Measurements from ENCODE around the gene ARSG.
A peak's percentile ranks its signal among the peaks of the same experiment; 100 is the strongest.
"Not testable (repeated sequence)": the region's sequence is repeated elsewhere in the genome, so short reads cannot be mapped to it uniquely, and the experiment has no call there.

Gene ARSG

DNA sequence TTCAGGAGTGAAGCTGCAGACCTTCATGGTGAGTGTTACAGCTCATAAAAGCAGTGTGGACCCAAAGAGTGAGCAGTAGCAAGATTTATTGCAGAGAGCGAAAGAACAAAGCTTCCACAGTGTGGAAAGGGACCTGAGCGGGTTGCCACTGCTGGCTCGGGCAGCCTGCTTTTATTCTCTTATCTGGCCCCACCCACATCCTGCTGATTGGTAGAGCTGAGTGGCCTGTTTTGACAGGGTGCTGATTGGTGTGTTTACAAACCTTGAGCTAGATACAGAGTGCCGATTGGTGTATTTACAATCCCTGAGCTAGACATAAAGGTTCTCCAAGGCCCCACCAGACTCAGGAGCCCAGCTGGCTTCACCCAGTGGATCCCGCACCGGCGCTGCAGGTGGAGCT lies 17.2 kb downstream of the ARSG start:
- not testable (repeated sequence) for DNase-seq

DNA sequence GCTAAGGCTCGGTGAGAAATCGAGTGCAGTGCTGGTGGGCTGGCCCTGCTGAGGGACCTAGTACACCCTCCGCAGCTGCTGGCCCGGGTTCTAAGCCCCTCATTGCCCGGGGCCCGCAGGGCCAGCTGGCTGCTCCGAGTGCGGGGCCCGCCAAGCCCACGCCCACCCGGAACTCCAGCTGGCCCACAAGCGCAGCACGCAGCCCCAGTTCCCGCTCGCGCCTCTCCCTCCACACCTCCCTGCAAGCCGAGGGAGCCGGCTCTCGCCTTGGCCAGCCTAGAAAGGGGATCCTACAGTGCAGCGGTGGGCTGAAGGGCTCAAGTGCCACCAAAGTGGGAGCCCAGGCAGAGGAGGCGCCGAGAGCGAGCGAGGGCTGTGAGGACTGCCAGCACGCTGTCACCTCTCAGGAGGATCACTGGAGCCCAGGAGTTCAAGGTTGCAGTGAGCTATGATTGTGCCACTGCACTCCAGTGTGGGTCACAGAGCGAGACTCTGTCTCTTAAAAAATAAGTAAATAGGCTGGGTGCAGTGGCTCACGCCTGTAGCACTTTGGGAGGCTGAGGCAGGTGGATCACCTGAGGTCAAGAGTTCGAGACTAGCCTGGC lies 17.9 kb downstream of the ARSG start:
- DNase-seq, result not testable (repeated sequence)

DNA sequence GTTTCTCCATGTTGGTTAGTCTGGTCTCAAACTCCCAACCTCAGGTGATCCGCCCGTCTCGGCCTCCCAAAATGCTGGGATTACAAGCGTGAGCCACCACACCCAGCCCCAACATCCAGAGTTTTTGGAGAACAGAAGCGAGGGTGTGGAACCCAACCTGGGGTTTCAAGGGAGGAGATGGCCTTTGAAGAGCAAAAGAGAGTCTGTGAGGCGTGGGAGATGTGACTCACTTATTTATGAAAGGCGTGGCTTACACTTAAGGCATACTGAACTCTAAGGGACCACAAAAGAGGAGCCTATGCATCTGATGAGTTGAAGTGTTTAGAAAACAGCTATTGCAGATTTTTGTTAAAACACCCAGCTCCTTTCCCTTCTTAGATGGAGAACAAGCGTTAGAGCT lies 18.9 kb downstream of the ARSG start:
- DNase-seq, result peak; percentile 53

DNA sequence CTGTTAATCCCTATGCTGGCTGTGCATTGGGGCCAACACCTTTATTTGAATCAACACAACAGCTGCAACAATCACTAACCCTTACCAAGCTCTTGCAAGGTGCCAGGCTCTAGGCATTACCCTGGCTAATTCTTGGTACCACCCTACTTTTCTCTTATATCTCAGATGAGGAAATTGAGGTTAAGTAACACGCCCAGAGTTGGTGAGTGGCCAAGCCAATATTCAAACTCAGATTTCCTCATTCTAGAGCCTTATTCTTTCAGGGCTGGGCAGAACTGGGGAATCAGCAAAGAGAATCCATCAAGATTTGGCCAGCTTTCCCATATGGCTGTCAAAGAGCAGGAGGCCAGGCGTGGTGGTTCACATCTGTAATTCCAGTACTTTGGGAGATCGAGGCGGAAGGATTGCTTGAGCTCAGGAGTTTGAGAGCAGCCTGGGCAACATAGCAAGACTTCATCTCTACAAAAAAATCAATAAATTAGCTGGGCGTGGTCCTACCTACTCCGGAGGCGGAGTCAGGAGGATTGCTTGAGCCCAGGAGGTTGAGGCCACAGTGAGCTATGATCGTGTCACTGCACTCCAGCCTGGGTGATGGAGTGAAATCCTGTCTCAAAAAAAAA lies 23.7 kb downstream of the ARSG start:
- peak; percentile 30 for DNase-seq

DNA sequence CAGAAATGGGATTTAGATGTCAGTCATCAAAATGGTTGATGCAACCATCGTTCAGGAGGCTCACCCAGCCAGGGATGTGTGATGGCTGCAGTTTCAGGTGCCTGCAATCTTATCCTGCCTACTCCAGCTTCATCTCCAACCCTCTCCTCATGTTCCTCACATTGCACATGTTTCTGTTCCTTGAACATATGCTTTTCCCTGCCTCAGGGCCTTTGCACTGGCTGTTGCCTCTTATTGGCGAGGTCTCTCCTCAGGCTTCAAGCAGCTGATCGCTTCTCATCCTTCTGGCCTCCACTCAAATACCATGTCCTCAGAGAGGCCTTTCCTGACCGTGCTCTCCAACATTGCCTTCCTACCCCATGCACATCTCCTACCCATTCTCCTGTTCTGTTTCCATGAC lies 24.6 kb downstream of the ARSG start:
- DNase-seq, result no peak

DNA sequence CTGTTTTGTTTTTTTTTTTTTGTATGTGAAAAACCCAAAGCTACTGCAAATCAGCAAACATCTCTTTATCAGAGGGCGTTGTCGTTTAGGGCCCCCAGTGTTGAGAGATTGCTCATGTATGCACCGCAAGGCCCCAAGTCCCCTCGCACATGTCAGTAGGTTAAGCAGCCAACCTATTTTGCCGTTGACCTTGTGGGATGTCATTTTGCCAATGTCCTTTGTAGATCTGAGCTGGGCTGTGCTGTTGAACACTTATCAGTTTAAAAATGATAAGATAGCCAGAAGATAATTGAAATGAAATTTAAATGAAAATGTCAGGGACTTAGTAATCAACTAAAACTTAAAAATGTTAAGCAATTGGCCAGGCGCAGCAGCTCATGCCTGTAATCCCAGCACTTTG lies 26.2 kb downstream of the ARSG start:
- DNase-seq, result no peak

DNA sequence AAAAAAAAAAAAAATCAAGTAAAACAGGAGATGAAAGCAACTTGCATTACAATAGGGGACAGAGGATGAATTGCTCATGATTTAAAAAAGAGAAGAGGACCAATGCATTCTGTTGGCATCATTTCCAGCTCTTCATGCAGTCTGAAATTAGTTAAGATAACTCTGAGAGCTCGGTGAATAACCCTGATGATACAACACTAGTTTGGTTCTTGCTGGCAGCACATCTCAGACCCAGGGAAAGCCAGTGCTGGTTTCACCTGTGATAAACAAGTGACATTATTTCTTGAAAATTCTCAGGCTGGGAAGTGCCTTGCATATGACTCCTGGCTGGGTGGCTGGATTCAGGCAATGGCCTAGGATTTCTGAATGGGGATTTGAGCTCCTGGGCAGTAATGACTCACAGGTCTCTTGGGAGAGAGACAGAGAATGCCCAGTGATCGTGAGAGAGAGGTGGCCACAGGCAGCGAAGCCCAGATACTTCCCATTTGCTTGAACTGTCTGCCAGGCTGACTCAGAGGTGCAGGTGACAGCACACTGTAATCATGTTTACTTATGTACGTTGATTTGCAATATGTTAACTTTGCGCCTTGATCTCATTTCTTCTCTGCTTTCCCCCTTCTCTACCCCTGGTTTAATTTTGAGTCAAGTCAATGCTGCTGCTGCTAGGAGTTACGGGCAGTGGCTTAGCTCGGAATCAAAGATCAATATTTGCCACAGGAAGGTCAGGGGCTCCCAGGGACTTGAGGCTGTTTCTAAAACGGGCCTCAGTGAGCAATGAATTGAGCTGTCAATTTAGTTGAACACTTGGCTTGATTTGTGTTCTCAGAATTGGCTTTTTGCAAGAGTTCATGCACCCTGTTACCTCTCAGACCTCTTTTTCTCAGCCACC lies 27.1 kb downstream of the ARSG start:
- DNase-seq, result no peak

DNA sequence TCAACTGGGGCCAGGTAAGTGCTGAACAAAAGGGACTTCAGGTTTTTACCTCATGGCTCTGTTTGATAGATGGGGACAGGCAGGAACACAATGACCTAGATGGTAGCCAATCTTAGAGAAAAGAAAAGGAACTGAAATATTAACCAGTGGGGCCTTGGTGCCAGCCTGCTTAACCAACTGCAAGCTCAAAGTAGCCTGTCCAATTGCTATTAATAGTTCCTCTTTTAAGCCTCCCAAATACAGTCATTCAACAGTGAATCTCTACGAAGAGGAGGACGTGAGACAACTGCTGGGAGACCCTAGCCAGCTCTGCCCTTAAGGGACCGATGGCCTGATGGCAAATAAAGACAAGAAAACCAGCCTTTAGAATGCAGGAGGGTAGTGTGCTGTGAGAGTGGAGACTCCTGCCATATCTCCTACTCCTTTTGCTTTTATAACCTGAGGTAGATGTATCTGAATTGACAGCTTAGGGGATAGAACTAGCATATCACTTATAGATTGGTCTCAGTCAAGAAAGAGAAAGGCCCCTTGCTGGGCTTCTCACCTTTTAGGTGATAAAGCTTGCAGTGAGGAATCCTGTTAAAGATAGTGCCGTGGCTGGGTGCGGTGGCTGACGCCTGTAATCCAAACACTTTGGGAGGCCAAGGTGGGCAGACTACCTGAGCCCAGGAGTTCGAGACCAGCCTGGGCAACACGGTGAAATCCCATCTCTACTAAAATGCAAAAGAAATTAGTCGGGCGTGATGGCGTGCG lies 28.3 kb downstream of the ARSG start:
- DNase-seq, result no peak

DNA sequence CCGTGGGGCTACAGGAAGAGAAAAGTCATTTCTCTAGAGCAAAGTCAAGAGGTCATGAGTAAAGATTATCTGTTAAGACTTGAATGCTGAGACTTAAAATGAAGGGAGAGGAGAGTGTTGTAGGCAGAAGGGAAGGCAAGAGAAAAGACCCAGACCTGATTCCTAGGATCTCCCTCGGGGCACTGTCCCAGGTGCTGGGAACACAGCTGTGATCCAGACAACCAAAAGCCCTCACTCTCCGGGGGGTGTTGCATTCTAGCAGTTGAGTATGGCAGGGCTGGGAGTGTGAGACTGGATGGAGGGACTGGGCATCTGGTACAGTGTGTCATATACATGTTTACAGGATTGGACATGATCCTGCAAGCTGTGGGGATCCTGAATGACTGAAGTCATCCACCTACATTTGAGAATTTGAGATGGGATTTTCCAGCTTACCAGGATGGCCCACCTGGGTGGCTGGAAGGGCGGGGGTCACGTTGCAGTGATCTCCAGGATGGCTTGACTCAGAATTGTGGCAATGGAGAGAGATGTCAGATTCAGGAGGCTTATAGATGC lies 29.1 kb downstream of the ARSG start:
- DNase-seq, result no peak

DNA sequence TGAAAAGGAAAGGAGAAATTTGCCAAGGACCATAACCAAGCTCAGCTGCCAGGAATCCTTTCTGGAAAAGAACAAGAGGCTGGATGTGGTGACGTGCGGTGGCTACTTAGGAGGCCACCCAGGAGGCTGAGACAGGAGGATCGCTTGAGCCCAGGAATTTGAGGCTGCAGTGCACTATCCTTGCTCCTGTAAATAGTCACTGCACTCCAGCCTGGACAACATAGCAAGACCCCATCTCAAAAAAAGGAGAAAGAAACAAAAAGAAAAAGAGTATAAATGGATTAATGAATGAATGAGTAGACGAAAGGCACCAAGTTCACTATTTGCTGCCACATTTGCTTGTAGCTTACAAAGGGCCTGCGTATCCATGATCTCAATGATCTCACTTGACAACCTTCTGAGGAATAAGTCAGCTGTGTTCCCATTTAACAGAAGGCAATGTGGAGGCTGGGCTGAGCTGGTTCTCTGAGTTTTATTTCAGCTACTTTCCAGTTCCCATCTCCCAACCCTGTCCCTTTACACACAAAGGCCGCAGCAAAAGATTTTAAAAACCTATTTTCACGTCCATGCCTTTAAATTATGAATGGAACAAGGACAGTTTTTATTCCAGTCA lies 29.8 kb downstream of the ARSG start:
- no peak for DNase-seq

DNA sequence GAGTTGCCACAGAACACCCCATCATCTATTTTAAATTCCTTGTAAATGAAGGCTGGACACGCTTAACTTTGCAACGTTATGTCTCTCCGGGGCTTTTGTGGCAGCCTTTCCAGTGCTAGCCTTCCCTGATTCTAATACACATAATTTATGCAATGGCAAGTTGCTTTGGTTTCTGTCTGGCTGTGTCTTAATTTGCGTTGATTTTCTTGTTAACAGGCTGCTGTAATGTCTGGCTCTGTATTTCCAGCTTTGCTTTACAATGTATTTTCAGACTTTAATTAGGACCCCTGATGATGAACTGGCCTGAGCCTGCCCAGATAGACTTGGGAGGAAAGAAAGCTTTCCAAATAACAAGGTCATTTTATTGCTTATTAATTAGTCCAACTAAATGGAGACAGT lies 30.3 kb downstream of the ARSG start:
- no peak for DNase-seq

DNA sequence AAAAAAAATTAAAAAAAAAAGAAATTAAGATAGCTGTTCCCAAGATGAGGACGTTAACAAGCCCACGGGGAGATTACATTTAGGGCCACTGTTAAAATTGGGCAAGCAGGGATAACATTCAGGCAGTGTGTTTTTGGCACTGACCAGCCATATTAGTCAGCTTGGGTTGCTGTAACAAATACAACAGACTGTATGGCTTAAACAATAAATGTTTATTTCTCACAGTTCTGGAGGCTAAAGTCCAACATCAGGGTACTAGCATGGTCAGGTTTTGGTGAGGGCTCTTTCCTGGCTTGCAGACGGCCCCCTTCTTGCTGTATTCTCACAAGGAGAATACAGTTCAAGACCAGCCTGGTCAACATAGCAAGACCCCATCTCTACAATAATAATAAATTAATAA lies 31.3 kb downstream of the ARSG start:
- no peak for DNase-seq

DNA sequence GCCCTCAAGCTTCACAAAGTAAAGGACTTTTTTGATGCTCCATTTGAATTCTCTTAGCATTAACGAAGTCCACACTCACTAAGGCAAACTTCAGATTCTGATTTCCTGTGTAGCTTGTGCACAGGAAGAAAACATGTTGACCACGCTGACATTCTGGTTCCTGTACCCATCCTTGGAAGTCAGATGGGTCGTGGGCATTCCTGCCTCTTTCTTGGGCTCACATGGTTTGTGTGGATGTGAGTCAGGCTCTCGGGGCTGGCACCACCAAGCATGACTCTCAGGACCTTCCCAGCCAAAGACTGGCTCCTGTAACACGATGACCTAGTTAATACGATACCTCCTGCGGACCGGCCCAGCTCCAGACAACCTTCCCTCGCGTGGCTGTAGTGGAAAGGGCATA lies 32.8 kb downstream of the ARSG start:
- DNase-seq, result no peak

DNA sequence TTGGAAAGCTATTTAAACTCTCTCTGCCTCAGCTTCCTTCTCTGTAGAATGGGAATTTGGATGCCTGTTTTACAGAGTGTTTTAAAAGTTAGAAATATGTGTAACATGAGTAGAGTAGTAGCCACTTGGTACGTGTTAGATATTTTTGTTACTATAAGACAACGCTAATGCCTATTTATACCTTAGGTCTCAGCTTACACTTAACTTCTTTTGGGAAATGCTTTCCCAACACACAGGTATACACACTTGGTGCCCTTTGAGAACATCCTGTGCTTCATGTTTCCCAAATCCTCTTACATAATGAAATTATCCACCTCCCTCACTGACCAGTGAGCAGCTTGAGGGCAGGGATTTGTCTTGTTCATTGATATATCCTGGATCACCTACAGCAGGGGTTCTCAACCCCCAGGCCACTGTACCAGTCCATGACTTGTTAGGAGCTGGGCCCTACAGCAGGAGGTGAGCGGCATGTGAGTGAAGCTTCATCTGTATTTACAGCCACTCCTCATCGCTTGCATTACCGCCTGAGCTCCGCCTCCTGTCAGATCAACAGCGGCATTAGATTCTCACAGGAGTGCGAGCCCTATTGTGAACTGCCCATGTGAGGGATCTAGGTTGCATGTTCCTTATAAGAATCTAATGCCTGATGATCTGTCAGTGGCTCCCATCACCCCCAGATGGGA lies 33.5 kb downstream of the ARSG start:
- DNase-seq, result no peak

DNA sequence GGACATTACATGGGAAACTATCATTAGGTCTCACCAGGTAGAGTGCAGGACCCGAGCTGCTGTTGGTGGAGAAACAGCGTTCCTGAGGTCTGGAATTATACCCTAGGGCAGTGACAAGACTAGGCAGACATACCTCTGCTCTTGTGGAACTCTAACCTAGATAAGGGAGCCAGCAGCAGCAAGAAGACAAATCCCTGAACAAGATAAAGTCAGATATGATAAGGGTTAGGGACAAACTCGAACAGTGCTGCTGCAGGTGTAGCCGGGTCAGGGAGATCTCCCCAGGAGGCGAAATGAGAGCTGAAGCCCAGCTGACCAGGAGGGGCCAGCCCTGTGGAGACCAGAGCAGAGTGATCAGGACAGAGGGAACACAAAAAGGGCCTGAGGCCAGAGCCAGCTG lies 34.7 kb downstream of the ARSG start:
- no peak for DNase-seq

DNA sequence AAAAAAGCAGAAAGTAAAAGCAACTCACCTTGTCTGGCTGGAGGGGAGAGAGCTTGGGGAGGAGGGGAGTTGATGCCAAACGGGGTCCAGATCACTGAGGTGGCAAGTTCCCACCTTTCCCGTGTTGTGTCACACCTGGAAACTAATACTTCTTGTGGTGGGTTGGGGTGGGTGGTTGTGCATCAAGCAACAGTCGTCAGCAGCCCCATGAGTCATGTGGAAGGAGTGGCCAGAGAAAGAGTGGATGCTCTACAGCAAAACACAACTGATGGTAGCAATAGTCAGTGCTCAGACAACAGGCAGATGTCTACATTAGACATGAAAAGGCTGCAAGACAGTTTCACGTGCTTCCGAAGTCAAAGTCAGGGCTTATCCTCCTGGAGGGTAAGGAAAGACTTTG lies 35.4 kb downstream of the ARSG start:
- DNase-seq, result no peak

DNA sequence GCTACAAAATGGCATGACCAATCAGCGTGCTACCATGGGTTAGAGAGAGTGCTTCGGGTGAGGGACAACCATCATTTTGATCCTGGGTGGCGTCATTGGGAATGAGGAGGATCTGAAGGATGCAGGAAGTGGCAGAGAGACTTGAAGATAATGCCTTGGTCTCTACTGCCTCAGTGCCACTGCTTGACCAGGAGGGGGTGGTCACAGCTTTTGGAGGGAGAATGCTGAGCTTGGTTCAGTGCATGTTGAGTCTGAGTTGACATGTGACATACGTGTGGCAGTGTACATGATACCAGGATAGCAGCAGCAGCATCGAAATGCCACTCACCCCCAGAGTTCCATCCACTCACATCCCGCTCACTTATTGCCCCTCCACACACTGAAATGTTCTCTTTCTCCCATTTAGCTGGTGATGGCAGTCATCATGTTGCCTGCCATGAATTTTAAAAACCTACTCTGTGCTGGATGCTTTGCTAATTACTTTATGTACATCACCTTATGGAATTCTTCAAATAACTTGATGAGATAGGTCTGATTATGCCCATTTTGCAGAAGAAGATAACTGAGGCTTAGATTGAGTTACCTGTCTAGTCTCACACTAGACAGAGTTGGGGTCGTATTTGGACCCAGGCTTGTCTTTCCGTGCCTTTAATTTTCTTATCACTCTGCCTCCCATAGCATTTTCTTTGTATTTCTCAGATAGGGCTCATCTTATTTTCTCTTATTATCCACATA lies 36.7 kb downstream of the ARSG start:
- no peak for DNase-seq

DNA sequence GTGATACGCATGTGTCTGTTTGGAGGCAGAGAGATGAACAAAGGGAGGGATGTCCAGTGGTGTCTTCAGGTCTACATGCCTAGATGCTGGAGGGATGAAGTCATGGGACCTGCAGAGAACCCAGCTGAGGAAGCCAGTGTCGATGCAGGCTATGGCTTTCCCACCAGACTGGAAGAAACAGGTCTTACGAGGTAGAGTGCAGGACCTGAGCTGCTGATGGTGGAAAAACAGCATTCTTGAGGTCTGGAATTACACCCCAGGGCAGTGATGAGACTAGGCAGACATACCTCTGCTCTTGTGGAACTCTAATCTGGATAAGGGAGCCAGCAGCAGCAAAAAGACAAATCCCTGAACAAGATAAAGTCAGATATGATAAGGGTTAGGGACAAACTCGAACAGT lies 37.4 kb downstream of the ARSG start:
- DNase-seq, result no peak

DNA sequence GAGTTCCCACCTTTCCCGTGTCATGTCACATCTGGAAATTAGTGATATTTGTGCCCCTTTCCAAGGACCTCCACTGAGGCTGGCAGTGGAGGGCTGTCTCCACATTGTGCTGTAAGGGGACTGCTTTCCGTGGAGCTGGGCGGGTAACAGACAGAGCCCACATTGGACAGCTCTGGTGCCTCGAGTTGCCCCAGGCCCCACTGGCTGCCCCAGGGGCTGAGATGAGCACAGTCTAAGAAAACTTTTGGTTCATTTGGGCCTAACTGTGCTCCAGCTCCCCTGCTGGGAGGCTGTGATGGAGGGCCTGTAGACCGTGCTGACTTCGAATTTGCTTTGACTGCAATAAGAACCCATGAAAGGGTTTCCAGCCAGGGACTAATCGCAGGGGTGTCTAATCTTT lies 38.0 kb downstream of the ARSG start:
- no peak for DNase-seq

DNA sequence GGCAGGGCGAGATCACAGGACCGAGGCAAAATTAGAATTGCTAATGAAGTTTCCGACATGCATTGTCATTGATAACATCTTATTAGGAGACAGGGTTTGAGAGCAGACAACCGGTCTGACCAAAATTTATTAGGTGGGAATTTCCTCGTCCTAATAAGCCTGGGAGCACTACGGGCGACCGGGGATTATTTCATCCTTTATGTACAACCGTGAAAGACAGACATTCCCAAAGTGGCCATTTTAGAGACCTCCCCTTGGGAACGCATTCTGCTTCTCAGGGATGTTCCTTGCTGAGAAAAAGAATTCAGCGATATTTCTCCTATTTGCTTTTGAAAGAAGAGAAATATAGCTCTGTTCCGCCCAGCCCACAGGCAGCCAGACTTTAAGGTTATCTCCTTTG lies 40.6 kb downstream of the ARSG start:
- not testable (repeated sequence) for DNase-seq

DNA sequence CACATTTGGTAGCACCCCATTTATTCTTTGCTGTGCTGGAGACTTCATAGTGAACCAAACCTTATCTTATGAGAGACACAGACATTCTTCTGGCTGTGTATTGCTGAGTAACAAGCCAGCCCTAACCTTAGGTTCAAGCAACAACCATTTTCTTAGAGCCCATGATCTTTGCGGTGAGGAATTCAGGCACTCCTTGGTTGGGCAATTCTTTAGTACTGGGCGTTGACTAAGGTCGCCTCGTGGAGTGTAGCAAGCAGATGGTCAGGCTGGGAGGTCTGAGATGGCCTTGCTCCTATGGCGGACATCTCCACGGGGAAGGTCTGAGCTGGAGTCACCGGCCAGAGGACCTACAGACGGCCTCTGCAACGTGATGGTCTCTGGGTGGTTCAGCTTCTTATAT lies 43.1 kb downstream of the ARSG start:
- DNase-seq, result no peak

Data from CD4-positive, alpha-beta T cell treated with Interleukin-17A for 4 hours (primary cell).